Testis (tissue), 3 donors: ENCODE data around the gene HAPLN3. TPM values are rescaled to one million over a fixed set of nuclear protein-coding genes. Genes with fewer than 3 reads are reported as not detected.
A peak's percentile ranks its signal among the peaks of the same experiment; 100 is the strongest.

Experiments used
- DNase-seq: peaks from one replicate; pipeline ENCODE4 v3.0.0-alpha.2; 2019
- H3K27ac ChIP-seq, 2 donors: fragments of 200-600 bp; sonication (generic); one replicate each; pipeline ENCODE4 v1.5.1; 2019
- H3K27me3 ChIP-seq: fragments of 200-600 bp; sonication (generic); one replicate; pipeline ENCODE4 v1.5.1; 2019
- H3K36me3 ChIP-seq: fragments of 200-600 bp; sonication (generic); one replicate; pipeline ENCODE4 v1.5.1; 2017; ENCODE audit warnings: low read depth; ENCODE audit errors: missing control alignments
- H3K4me1 ChIP-seq: fragments of 200-600 bp; sonication (generic); one replicate; pipeline ENCODE4 v1.5.1; 2019
- H3K4me3 ChIP-seq, 2 donors: fragments of 200-600 bp; sonication (generic); one replicate each; pipeline ENCODE4 v1.5.1; 2017 to 2019
- H3K9me3 ChIP-seq: fragments of 200-600 bp; sonication (generic); one replicate; pipeline ENCODE4 v1.5.1; 2017
- CTCF ChIP-seq, 3 experiments: fragments of 450-650 bp in 2 of 3; fragments of 200-600 bp in 1 of 3; sonication (generic) in 1 of 3; IDR thresholded peaks; one replicate each; pipeline ENCODE4 v1.5.1; 2016 to 2019; ENCODE audit warnings: antibody characterized with exemption in 3 of 3, mild to moderate bottlenecking in 2 of 3, moderate library complexity in 1 of 3
- POLR2A ChIP-seq: fragments of 450-650 bp; IDR thresholded peaks from one replicate; pipeline ENCODE4 v1.6.1; 2017; ENCODE audit warnings: antibody characterized with exemption, mild to moderate bottlenecking, moderate library complexity
- WGBS, 2 donors: methylation state at CpG; one replicate each; pipeline ENCODE4 v1.1.5; 2018; 5-methylcytosine and 5-hydroxymethylcytosine counted together
- intact Hi-C: fragments of 100-400 bp; cut with DNase I; formaldehyde crosslinking; loops from one replicate; pipeline ENCODE4 v1.15.1; 2023; ENCODE audit warnings: low total_unique reads
- polyA plus RNA-seq: library from polyadenylated mRNA; stranded (reverse); fragments of 350-450 nt; fragmentation: Illumina TruSeq; extraction: RNeasy Lipid Tissue Mini Kit (QIAGEN cat#74804); gene quantifications from one replicate; pipeline ENCODE4 v1.2.3, GENCODE V29; 2014; ENCODE audit warnings: low read depth, low replicate concordance; ENCODE audit not compliant: insufficient read depth
- total RNA-seq, 2 donors: library from RNA; depleted of rRNA; stranded (reverse); fragments of >200 nt; gene quantifications; one replicate each; pipeline ENCODE4 v1.2.3, GENCODE V29; 2016

HAPLN3 gene
- total and polyA plus RNA-seq, 3 donors from 2014 or later = 4.8 to 5.6 (median 5.0) TPM

- no peak for TF ChIP-seq POLR2A
- no peak for TF ChIP-seq CTCF (IDR thresholded peaks at IDR 0.05)
- intact Hi-C loops = loop anchor here (10.0 kb wide), 1 partner anchor 109 kb away; no protein-coding TSS in a partner anchor
- Histone ChIP-seq H3K36me3 (no peaks in the 10 kb centered on the region), H3K27me3 (no peaks in the 10 kb centered on the region), H3K9me3 (no peaks in the 10 kb centered on the region), H3K4me3 (no peak overlapping the region), H3K27ac (no peak overlapping the region), H3K4me1 (peaks cover 7% of the 10 kb centered on the region)
- no peak for DNase-seq
- 100% methylated on average over 1 of the region's 1 CpG for WGBS, 2 donors
Observed at GRCh38 chr15:88906130-88906529, 10.8 kb upstream of the HAPLN3 start.

DNA sequence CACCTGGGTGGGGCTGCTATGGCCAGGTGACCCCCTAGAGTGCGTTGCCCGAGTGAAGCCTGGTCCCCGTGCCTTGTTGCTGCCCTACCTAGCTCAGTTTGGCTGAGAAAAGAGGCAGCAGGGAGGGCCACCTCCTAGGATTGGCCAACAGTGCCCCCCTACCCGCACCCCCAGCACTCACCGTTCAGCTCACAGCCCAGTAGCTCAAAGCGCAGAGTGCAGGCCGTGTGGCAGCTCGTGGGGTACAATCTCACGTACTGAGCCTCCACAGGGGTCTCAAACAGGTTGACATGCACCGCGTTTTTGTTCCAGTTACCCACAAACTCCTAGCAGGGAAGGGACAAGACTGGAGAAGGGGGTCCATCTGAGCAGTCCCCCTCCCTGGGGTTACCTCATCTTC is 10.2 kb upstream of the HAPLN3 start:
- TF ChIP-seq POLR2A (no peak), CTCF (IDR thresholded peaks at IDR 0.05) (no peak)
- 88 to 94% methylated on average over 9 to 11 of the region's 11 CpGs for WGBS, 2 donors
- Histone ChIP-seq H3K4me1 (peaks cover 7% of the 10 kb centered on the region), H3K36me3 (no peaks in the 10 kb centered on the region), H3K27ac (no peak overlapping the region), H3K9me3 (no peaks in the 10 kb centered on the region), H3K27me3 (no peaks in the 10 kb centered on the region), H3K4me3 (no peak overlapping the region)
- intact Hi-C loops = loop anchor here (10.0 kb wide), 1 partner anchor 109 kb away; no protein-coding TSS in a partner anchor
- DNase-seq = no peak

DNA sequence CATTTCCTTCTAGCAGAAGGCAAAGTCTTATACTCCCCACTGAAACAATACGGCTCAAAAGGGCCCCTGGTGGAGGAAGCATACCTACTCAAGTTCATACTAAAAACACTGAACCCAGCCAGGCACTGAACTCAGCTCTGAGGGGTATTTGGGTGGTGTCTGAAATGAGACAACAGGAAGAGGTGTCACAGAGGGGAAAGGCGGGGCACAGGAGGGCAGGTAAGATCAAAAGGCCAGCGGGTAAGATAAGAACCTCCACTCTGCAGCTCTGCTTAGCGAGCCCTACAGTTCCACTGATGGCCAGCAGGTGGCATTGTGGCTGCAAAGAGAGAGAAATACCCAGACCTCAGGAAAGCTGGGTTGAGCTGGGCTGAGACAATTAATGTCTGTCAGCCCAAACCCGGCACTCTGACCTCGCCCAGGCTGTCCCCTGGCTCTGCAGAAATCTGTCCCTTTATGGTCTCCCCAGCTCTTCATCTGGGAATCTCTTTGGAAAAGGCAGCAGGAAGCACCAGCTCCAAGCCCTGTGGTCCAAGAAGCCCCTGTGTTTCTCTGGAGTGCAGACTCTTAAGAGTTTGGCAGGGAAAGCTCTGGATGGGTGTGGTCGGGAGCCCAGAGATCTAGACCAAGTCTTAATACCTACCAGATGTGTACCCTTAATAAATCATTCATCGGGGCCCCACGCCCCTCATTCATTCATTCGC is 9.4 kb upstream of the HAPLN3 start:
- 25 to 41% methylated on average over 10 of the region's 10 CpGs for WGBS, 2 donors
- Histone ChIP-seq H3K27ac (no peak overlapping the region), H3K27me3 (no peaks in the 10 kb centered on the region), H3K4me1 (peaks cover 3% of the 10 kb centered on the region), H3K36me3 (no peaks in the 10 kb centered on the region), H3K9me3 (no peaks in the 10 kb centered on the region), H3K4me3 (no peak overlapping the region)
- peak; percentile 93 to 98 (median 96) for TF ChIP-seq CTCF (IDR thresholded peaks at IDR 0.05)
- TF ChIP-seq POLR2A = no peak
- DNase-seq = peak; percentile 90
- intact Hi-C loops = loop anchor here (10.0 kb wide), 1 partner anchor 110 kb away; no protein-coding TSS in a partner anchor

DNA sequence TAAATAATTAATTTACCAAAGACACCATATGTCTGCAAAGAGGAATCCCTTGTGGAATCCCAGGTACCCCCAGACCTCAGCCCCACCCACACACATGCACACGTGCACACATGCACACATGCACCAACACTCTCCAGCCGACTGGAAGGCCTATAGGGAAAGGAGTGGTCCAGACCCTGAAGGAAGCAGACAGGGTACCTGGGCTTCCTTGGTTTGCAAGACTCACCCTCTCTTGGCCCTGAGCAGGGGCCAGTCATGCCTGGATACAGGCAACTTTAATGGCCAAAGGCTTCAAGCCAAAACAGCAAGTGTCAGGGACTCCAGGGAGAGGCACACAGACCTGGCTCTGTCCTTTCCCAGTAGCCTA is 8.9 kb upstream of the HAPLN3 start:
- Histone ChIP-seq H3K4me3 (no peak overlapping the region), H3K9me3 (no peaks in the 10 kb centered on the region), H3K4me1 (peaks cover 3% of the 10 kb centered on the region), H3K27me3 (no peaks in the 10 kb centered on the region), H3K27ac (no peak overlapping the region), H3K36me3 (no peaks in the 10 kb centered on the region)
- no peak for TF ChIP-seq POLR2A
- TF ChIP-seq CTCF (IDR thresholded peaks at IDR 0.05) = no peak
- no peak for DNase-seq
- intact Hi-C loops = loop anchor here (10.0 kb wide), 1 partner anchor 111 kb away; no protein-coding TSS in a partner anchor
- WGBS, 2 donors = 79 to 90% methylated on average over 1 to 2 of the region's 2 CpGs

- WGBS, 2 donors = 70 to 100% methylated on average over 2 of the region's 2 CpGs
Observed at GRCh38 chr15:88902846-88903245, 7.5 kb upstream of the HAPLN3 start.

More at GRCh38 chr15:88902846-88903245, 7.5 kb upstream of the HAPLN3 start:
- intact Hi-C loops = loop anchor here (10.0 kb wide), 1 partner anchor 112 kb away; no protein-coding TSS in a partner anchor
- TF ChIP-seq POLR2A (no peak), CTCF (IDR thresholded peaks at IDR 0.05) (no peak)
- Histone ChIP-seq H3K4me3 (no peak overlapping the region), H3K27ac (no peak overlapping the region), H3K9me3 (no peaks in the 10 kb centered on the region), H3K4me1 (peaks cover 5% of the 10 kb centered on the region), H3K27me3 (no peaks in the 10 kb centered on the region), H3K36me3 (no peaks in the 10 kb centered on the region)
- DNase-seq = no peak
